Activated T-helper 2 cell treated with anti-CD3 and anti-CD28 coated beads, Interferon-gamma antibody, Interleukin-2, Interleukin-4, amounts not matched to agents 10 μg/mL and 5 μg/mL and 100 μg/mL, durations not matched to agents 14 hours and 24 hours and 36 hours (primary cell): Measurements from ENCODE around the gene AZIN2. TPM values are rescaled to one million over a fixed set of nuclear protein-coding genes. Genes with fewer than 3 reads are reported as not detected.
"Not testable (repeated sequence)": the region's sequence is repeated elsewhere in the genome, so short reads cannot be mapped to it uniquely, and the experiment has no call there.

Source experiments
- DNase-seq: peaks from one replicate; pipeline ENCODE4 v3.0.0; 2021; ENCODE audit warnings: low spot score
- H3K27ac Mint-ChIP-seq: one replicate; pipeline ENCODE4 v1.8.0; 2021; ENCODE audit warnings: mixed read lengths
- H3K27me3 Mint-ChIP-seq: one replicate; pipeline ENCODE4 v1.8.0; 2021; ENCODE audit warnings: low read depth, mixed read lengths
- H3K36me3 Mint-ChIP-seq: one replicate; pipeline ENCODE4 v1.8.0; 2021; ENCODE audit warnings: low read depth, mixed read lengths
- H3K4me1 Mint-ChIP-seq: one replicate; pipeline ENCODE4 v1.8.0; 2021; ENCODE audit warnings: low read depth, mixed read lengths
- H3K4me3 Mint-ChIP-seq: one replicate; pipeline ENCODE4 v1.8.0; 2021; ENCODE audit warnings: low read depth, mild to moderate bottlenecking, moderate library complexity, mixed read lengths
- H3K9me3 Mint-ChIP-seq: one replicate; pipeline ENCODE4 v1.8.0; 2021; ENCODE audit warnings: mixed read lengths
- intact Hi-C: fragments of 100-400 bp; cut with micrococcal nuclease; formaldehyde crosslinking; loops from one replicate; pipeline ENCODE4 v1.15.1; 2023
- total RNA-seq: library from RNA; stranded (reverse); gene quantifications from 2 replicates; pipeline ENCODE4 v1.2.3, GENCODE V29; 2022

Gene AZIN2
- total RNA-seq, 1 donor from 2014 or later, result 2.4 TPM

DNA sequence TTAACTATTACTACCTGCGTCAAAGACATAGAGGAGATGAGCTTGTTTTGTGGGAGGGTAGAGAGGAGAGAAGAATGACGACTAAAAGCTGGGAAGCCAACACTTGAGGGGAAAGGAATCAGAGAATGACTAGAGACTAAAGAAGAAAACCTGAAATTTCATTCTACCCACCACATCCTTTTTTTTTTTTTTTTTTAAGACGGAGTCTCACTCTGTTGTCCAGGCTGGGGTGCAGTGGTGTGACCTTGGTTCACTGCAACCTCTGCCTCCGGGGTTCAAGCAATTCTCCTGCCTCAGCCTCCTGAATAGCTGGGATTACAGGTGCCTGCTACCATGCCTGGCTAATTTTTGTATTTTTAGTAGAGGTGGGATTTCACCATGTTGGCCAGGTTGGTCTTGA lies 34.7 kb upstream of the AZIN2 start:
- H3K4me3 Mint-ChIP-seq, result not testable (repeated sequence)
- peaks cover 35% of the 10 kb centered on the region for H3K4me1 Mint-ChIP-seq

DNA sequence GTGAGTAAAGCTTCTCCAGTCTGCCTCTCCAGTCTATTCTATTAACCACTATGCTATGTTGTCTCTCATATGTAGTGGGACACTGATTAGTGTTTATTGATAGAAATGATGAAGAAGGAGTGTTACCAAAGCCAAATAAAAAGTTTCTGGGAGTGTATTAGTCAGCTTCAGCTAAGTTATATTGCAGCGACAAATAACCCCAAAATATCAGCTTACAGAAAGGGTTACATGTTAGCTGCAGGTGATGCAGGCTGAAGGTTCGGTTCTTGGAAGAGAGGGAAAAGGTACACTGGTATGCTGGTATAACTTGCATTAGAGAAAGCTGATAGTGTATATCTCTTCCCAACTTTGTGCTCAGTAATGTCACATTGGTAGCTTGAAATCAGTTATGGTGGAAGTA lies 33.7 kb upstream of the AZIN2 start:
- no peaks in the 10 kb centered on the region for H3K36me3 Mint-ChIP-seq
- intact Hi-C loops, result no loop called here
- no peaks in the 10 kb centered on the region for H3K27me3 Mint-ChIP-seq
- H3K4me3 Mint-ChIP-seq, result no peak overlapping the region
- peaks cover 35% of the 10 kb centered on the region for H3K4me1 Mint-ChIP-seq
- no peak for DNase-seq
- H3K9me3 Mint-ChIP-seq, result peaks cover 9% of the 10 kb centered on the region
- H3K27ac Mint-ChIP-seq, result no peak overlapping the region

More for the DNA sequence above, 34.7 kb upstream of the AZIN2 start:
- H3K27ac Mint-ChIP-seq, intact Hi-C loops, H3K27me3 Mint-ChIP-seq, H3K36me3 Mint-ChIP-seq, DNase-seq, H3K9me3 Mint-ChIP-seq: not testable (repeated sequence)

DNA sequence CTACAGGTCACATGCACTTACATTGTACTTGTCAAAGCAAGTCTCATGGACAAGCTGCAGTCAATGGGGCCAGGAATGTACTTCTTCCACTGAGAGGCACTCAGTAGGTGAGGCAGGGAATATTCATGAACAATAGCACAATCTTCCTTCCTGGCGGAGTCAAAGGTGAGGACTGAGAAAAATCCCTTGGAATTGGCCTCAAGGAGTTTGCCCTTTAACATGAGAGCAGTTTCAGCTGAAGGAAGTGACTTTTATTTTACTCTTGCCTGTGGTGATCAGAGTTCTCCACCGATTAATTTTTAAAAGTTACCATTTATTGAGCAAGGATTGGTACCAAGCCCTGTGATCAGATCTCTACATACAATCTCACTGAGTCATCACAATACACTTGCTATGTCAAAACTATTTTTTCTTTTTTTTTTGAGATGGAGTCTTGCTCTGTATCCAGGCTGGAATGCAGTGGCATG lies 33.1 kb upstream of the AZIN2 start:
- Mint-ChIP-seq H3K4me3 (no peak overlapping the region), H3K36me3 (no peaks in the 10 kb centered on the region), H3K4me1 (peaks cover 33% of the 10 kb centered on the region), H3K27me3 (no peaks in the 10 kb centered on the region), H3K9me3 (peaks cover 9% of the 10 kb centered on the region), H3K27ac (no peak overlapping the region)
- intact Hi-C loops, result no loop called here
- no peak for DNase-seq

DNA sequence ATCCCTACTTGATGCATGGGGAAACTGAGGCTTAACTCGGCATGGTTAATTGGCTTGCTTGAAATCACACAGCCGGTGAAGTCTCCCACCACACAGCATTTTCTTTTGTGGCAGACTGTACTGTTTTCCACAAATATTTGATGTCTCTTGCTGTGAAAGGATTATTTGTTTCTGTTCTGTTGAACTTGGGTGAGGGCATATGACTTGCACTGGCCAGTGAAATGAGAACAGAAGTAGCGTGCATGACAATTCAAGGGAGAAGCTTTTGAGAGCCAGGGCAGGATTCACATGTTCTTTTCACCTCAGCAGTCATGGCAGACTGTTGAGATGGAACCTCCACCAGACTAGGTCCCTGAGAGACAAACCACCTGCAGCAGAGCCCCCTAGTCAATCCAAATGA lies 32.5 kb upstream of the AZIN2 start:
- no peak overlapping the region for H3K4me3 Mint-ChIP-seq
- peaks cover 33% of the 10 kb centered on the region for H3K4me1 Mint-ChIP-seq
- DNase-seq, result no peak
- no peak overlapping the region for H3K27ac Mint-ChIP-seq
- H3K36me3 Mint-ChIP-seq, result no peaks in the 10 kb centered on the region
- peaks cover 9% of the 10 kb centered on the region for H3K9me3 Mint-ChIP-seq
- H3K27me3 Mint-ChIP-seq, result no peaks in the 10 kb centered on the region
- intact Hi-C loops, result no loop called here

DNA sequence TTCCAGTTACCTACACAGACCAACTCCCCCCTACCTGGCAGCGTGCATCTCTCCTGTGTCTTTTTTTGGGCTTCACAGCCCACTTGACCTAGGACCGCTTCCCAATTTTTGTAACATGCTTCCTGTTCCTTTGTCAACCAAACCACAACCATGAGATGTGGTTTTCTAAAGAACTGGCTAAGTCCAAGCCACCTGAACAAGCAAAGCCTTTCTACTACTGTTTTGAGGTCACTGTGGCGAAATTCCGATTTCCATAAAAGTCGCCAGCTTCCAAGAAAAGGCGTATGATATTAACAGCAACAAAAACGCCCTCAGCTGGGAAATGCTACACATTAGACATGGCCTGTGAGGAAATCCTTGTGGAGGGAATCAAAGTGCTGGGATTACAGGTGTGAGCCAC lies 31.6 kb upstream of the AZIN2 start:
- H3K4me1 Mint-ChIP-seq, result peaks cover 33% of the 10 kb centered on the region
- no peak overlapping the region for H3K4me3 Mint-ChIP-seq
- peak overlapping the region; percentile 28 for H3K27ac Mint-ChIP-seq
- intact Hi-C loops, result no loop called here
- H3K27me3 Mint-ChIP-seq, result no peaks in the 10 kb centered on the region
- H3K36me3 Mint-ChIP-seq, result no peaks in the 10 kb centered on the region
- peaks cover 9% of the 10 kb centered on the region for H3K9me3 Mint-ChIP-seq
- DNase-seq, result no peak

DNA sequence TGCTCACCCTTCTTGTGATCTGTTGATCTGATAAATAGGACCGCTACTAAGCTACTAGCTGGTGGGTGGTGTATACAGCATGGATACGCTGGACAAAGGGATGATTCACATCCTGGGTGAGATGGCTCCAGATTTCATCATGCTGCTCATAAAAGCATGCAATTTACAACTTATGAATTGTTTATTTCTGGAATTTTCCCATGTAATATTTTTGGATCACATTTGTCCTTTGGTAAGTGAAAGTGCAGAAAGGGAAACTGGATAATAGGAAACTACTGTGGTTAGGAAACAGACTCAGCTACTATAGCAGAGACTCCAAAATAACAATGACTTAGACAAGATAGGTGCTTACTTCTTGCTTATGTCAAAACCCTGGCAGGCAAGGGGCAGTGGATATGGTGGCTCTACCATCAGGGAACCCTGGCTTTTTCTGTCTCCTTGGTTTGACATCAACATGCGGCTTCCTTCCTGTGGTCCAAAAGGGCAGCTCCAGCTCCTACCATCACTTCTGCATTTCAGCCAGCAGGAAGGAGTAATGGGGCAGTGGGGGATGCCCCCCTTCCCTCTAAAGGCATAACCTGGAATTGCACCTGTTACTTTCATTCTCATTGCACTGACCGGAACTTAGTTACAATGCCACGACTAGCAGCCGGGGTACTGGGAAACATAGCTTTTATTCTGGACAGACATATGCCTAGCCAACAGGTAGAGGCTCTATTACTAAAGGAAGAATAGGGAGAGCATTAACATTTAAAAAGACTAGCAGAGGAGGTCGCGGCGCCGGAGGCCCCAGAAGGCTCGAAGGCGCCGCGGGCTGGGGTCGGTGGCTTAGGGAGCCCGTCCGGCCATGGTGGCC lies 30.5 kb upstream of the AZIN2 start:
- Mint-ChIP-seq H3K4me3 (no peak overlapping the region), H3K27ac (no peak overlapping the region), H3K4me1 (peaks cover 31% of the 10 kb centered on the region), H3K27me3 (no peaks in the 10 kb centered on the region), H3K9me3 (peaks cover 9% of the 10 kb centered on the region), H3K36me3 (no peaks in the 10 kb centered on the region)
- no peak for DNase-seq
- intact Hi-C loops, result no loop called here

DNA sequence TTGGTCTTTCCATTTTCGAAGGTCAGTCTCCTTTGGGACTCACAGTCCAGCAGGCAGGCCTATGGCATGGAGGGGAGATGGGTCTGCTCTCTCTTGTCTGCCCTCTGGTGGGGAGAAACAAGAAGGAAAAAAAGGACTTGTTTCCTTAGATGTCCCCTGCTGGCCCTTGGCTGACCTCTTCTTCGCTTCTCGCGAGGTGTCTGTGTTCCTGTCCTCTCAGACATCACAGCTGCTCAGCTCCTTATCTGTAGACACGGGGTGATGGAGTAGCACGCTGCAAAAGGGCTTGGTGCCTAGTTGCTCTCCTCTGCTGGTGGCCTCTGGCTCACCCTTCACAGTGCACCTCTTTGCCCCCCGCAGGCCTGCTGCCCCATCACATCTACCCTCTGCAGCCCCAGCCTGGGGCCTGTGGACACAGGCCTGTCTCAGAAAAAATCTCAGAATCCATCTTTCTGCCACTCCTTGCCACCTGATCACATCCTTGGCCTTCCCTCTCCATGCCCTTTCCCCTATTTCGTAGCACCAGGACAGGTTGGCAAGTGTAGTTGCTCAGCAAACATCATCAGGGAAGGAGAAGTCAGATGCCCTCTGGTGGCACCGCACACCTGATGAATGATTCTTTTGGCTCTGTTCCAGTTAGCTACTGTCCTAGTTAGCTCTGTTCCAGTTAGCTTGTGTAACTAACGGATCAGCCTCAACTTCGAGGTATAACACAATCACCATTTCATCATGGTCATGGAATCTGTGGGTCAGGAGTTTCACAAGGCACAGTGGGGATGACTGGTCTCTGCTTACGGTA lies 25.5 kb upstream of the AZIN2 start:
- peak; percentile 17 for DNase-seq
- no peak overlapping the region for H3K4me3 Mint-ChIP-seq
- H3K36me3 Mint-ChIP-seq, result no peaks in the 10 kb centered on the region
- H3K27me3 Mint-ChIP-seq, result peaks cover 4% of the 10 kb centered on the region
- H3K27ac Mint-ChIP-seq, result no peak overlapping the region
- intact Hi-C loops, result loop anchor here (1.0 kb wide), 1 partner anchor 122 kb away; no protein-coding TSS in a partner anchor
- peaks cover 6% of the 10 kb centered on the region for H3K4me1 Mint-ChIP-seq
- H3K9me3 Mint-ChIP-seq, result peaks cover 8% of the 10 kb centered on the region

DNA sequence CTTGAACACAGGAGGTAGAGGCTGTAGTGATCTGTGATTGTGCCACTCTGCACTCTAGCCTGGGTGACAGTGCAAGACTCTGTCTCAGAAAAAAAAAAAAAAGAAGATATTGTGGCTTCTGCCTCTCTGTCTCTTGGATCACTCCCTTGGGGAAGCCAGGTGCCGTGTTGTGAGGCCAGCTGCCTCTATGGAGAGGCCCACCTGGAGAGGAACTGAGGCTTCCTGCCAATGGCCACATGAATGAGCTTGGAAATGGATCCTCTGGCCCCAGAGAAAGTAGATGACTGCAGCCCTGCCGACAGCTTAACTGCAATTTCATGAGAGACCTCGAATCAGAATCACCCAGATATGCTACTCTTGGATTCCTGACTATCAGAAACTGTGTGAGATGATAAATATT lies 24.5 kb upstream of the AZIN2 start:
- intact Hi-C loops, result no loop called here

DNA sequence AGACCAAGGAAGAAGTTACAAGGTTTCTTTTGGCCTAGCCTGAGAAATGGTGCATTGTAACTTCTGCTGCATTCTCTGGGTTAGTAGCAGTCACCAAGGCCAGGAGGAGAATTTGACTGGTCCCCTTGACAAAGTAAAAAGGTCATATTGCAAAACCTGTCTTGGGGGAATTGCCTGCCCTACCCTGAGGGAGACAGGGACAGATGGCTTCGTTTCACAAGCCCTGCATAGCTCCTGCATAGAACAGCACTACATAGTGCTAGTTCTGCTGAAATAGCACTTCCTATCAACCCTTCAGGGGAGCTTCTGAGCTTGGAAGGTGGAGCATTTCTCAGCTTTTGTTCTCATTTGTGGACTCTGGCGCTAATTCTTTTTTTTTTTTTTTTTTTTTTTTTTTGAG lies 23.9 kb upstream of the AZIN2 start:
- intact Hi-C loops, result no loop called here
- Mint-ChIP-seq H3K27ac (no peak overlapping the region), H3K4me1 (peaks cover 2% of the 10 kb centered on the region), H3K4me3 (no peak overlapping the region), H3K36me3 (peaks cover 3% of the 10 kb centered on the region), H3K9me3 (peaks cover 10% of the 10 kb centered on the region), H3K27me3 (peaks cover 4% of the 10 kb centered on the region)
- no peak for DNase-seq

More for the DNA sequence above, 24.5 kb upstream of the AZIN2 start:
- no peak for DNase-seq
- peaks cover 4% of the 10 kb centered on the region for H3K27me3 Mint-ChIP-seq
- no peaks in the 10 kb centered on the region for H3K36me3 Mint-ChIP-seq
- H3K4me1 Mint-ChIP-seq, result peaks cover 2% of the 10 kb centered on the region
- H3K4me3 Mint-ChIP-seq, result no peak overlapping the region
- H3K27ac Mint-ChIP-seq, result no peak overlapping the region
- H3K9me3 Mint-ChIP-seq, result peaks cover 4% of the 10 kb centered on the region

DNA sequence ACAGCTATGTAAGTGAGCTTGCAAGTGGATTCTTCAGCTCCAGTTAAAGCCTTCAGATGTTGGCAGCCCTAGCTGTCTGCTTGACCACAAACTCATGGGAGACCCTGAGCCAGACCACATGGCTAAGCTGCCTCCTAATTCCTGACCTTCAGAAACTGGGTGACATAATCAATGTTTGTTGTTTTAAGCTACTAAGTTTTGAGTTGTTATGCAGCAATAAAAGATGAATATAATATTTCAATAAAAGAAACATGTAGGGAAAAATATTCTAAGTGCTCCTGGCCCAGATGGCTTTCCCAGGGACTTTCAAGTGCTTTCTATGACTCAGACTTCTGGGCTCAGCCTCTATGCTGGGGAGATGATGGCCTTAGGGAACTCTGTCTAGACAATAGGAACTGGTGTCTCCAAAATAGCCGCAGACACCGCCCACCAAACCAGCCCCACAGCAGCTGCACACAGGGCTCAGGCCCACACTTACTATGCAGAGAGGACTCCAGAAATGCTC lies 20.3 kb upstream of the AZIN2 start:
- no peak overlapping the region for H3K4me3 Mint-ChIP-seq
- H3K9me3 Mint-ChIP-seq, result peaks cover 40% of the 10 kb centered on the region
- H3K36me3 Mint-ChIP-seq, result peaks cover 19% of the 10 kb centered on the region
- DNase-seq, result no peak
- intact Hi-C loops, result no loop called here
- no peak overlapping the region for H3K27ac Mint-ChIP-seq
- H3K27me3 Mint-ChIP-seq, result peaks cover 4% of the 10 kb centered on the region
- H3K4me1 Mint-ChIP-seq, result no peaks in the 10 kb centered on the region

DNA sequence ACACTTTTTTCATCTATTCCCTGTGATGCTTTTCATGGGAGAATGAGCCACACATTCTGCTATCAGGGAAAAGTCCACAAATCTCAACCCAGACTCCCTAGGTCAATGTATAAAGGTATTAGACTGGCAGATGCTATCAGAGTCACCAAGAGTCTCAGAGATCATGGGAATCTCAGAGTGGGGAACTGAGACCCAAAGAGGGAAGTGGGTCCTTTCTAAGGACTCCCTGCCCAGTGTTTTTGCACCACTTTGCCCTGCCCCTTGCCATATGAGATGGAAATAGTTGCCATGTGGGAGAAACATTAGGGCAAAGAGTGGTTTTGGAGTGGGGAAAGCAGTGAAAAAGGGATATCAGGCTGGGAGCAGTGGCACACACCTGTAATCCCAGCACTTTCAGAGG lies 19.1 kb upstream of the AZIN2 start:
- H3K27ac Mint-ChIP-seq, result no peak overlapping the region
- H3K9me3 Mint-ChIP-seq, result peaks cover 51% of the 10 kb centered on the region
- H3K4me3 Mint-ChIP-seq, result no peak overlapping the region
- DNase-seq, result no peak
- no peaks in the 10 kb centered on the region for H3K4me1 Mint-ChIP-seq
- peaks cover 21% of the 10 kb centered on the region for H3K36me3 Mint-ChIP-seq
- intact Hi-C loops, result no loop called here
- peaks cover 4% of the 10 kb centered on the region for H3K27me3 Mint-ChIP-seq

DNA sequence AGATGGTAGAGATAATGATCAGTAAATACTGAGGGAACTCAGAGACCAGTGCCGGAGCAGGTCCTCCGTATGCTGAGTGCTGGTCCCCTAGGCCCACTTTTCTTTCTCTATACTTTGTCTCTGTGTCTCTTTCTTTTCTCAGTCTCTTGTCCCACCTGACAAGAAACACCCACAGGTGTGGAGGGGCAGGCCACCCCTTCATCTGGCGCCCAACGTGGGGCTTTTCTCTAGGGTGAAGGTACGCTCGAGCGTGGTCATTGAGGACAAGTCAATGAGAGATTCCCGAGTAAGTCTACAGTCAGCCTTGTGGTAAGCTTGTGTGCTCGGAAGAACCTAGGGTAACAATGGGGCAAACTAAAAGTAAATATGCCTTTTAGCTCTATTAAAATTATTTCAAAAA lies 16.7 kb upstream of the AZIN2 start:
- DNase-seq, intact Hi-C loops, H3K27ac Mint-ChIP-seq, H3K4me3 Mint-ChIP-seq, H3K27me3 Mint-ChIP-seq, H3K4me1 Mint-ChIP-seq: not testable (repeated sequence)
- Mint-ChIP-seq H3K9me3 (peaks cover 55% of the 10 kb centered on the region), H3K36me3 (peaks cover 21% of the 10 kb centered on the region)

DNA sequence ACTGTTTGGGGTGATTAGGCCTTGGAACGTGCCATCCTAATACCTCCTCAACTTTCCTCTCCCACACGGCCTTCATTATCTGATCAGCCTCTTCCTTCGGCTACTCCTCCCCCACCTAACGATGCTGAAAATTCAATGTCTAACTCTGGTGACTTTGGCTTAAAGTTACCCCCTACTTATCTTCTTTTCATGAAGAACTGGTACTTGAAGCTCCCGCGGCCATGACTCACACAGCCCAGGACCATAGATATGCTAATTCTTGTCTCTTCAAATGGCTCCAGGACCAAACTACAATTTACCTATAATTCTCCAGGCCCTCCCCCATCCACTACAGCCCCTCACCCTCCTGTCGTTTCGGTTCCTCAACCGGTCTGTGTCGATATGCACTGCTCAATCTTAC lies 15.7 kb upstream of the AZIN2 start:
- Mint-ChIP-seq H3K4me1 (no peaks in the 10 kb centered on the region), H3K36me3 (peaks cover 21% of the 10 kb centered on the region), H3K9me3 (peaks cover 55% of the 10 kb centered on the region), H3K4me3 (no peak overlapping the region), H3K27ac (no peak overlapping the region), H3K27me3 (peaks cover 10% of the 10 kb centered on the region)
- no peak for DNase-seq
- intact Hi-C loops, result no loop called here
